Right ventricle myocardium inferior (tissue), 1 donor: Measurements from ENCODE around the gene HPS4. TPM values are rescaled to one million over a fixed set of nuclear protein-coding genes. Genes with fewer than 3 reads are reported as not detected.

Experiments
- ATAC-seq: fragments of 200-7000 bp; cut with Tn5 transposase; one replicate; pipeline ENCODE4 v1.9.1; 2020; ENCODE audit warnings: mild to moderate bottlenecking, moderate library complexity
- DNase-seq: peaks from one replicate; pipeline ENCODE4 v3.0.0; 2021; ENCODE audit errors: missing footprints
- intact Hi-C: fragments of 100-400 bp; cut with DNase I; formaldehyde crosslinking; loops from one replicate; pipeline ENCODE4 v1.11.0; 2022
- total RNA-seq: library from RNA; stranded (reverse); fragmentation: NEBNext Ultra II Directional; extraction: Animal tissue kit (Norgen Biotek cat#: 25700); gene quantifications from one replicate; pipeline ENCODE4 v1.2.1, GENCODE V29; 2021
- donor health status: DM: no; HTN: yes; CAD: no; lungs with severe emphysema.

Gene HPS4
- total RNA-seq, 1 donor from 2014 or later, result 8.5 TPM

DNA sequence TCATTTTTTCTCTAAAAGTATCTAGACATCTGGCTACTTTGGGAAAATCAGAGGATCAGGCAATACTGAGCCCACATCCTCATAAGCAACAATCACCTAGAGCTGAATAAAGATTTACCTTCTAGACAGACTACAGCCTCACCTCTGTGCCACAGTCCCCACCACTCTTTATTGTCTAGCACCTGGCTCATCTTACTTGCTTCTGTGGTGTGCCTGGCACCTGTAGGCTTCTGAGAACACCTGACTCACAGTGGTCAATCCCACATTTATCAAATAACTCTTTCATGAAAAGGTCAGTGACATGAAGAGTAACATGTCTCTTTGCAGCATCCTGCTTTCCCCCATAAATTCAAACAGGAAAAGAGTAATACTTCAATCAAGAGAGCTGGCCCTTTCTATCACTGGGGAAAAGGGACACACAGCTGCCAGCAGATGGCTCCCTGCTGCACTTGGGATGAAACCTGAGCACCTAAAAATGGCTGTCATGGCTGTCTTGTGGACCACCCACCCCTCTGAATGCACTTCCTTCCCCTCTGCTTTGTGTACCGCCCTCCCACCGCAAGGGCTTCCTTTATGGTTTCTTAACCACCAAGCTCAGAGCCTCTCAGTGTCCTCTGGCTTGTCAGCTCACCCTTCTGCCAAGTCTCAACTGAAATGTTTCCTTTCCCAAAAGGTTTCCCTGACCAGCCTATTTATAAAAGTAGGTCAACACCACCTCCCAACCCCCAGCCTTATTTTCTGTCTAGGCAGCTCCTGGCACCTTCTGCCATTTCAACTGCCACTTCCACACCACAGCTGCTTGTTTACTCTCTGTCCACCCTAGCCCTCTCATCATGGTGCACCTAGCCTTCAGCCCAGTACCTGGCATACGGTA, 19.3 kb upstream of the HPS4 start:
- ATAC-seq (peak; percentile 92), DNase-seq (no peak)
- intact Hi-C loops, result loop anchor here (1.0 kb wide), 1 partner anchor 85 kb away; no protein-coding TSS in a partner anchor

DNA sequence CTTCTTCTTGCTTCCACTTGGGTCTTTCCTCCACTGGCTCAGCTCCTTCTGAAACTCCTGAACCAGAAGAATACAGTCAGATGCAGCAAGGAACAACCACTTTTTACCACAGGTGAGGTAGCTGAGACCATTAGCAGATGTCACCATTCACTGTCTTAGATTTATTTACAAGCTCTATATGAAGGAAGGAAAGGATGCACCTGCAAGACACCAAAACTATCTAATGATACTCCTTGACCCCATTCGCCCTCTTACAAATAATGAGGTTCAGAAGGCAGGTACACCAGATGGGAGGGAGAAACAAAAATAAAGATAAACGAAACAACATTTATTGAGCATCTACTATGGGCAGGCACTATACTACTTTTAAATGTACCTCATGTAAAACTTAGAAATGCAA, 18.4 kb upstream of the HPS4 start:
- no peak for DNase-seq
- no peak for ATAC-seq
- intact Hi-C loops, result no loop called here

DNA sequence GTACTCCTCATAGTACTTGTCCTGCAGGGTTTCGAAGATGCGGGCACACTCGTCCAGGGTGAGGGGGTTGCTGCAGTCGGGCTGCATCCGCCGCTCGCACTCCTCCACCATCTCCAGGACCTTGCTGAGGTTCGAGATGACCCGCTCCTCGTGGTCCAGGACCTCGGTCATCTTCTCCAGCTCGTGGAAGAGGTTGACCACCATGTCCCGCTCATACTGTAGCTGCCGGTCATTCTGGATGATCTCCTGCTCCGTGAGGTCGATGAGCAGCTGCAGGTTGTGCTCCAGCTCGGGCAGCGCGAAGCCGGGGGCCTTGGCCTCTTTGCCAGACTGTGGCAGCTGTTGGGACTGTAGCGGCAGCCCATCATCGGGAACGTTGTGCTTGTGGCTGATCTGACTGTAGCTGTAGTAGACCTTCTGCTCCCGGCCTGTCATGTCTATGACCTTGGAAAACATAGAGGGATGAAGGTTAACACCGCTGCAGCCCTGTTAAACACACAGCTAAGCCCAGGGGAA, 15.7 kb upstream of the HPS4 start:
- ATAC-seq (no peak), DNase-seq (no peak)
- intact Hi-C loops, result no loop called here

DNA sequence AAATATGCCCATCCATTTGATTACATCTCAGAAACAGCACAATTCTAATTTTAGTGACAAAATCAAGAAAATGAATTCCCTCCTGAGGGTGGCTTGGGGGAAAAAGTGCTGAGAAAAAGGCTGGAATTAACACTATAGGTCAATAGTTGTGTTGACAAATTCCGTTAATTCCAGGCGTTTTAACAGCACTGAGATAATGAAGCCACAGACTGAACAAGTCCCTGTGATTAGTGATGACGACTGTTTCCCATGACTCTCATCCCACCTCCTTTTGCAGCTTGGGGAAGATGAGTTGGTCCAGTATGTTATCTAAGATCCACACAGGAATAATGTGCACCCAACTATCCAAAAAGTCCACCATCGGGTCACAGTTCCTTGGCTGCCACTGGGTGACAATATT, 12.9 kb upstream of the HPS4 start:
- no peak for DNase-seq
- intact Hi-C loops, result no loop called here
- no peak for ATAC-seq

DNA sequence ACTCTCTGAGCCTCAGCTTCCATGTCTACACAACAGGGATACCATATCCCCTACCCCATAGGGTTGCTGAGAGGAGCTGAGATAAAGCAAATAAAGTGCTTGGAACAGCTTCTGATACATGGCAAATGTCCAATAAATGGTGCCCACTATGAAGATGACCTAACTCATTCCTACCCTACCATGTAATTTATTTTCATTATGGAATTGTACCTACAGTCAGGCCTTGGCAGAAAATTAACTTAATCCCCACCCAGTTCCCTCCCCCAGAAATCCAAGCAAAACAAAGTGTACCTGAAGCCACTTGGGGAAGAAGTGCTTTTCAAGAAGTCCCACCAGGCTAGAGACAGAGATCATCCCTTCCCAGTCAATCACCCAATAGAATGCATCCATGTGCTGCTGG, 10.9 kb upstream of the HPS4 start:
- DNase-seq (no peak), ATAC-seq (no peak)
- intact Hi-C loops, result no loop called here

DNA sequence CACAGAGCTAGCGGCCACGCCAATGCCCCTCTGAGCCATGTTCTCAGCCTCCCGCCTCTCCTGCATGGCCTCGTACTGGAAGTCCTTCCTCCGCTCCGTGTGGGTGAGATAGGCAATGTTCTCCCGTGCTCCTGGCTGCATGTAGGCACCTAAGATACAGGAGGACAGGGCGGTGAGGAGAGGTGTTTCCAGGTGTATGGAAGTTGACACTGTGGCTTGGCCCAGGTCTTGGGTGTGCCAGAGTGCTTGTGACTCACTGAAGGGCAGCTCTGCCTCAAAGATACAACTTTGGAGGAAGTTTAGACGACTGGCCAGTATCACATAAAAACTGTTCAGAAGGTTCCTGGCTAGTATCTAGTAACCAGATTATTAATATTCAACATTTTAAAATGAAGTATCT, 8.6 kb upstream of the HPS4 start:
- DNase-seq, result no peak
- peak; percentile 18 for ATAC-seq
- intact Hi-C loops, result no loop called here

DNA sequence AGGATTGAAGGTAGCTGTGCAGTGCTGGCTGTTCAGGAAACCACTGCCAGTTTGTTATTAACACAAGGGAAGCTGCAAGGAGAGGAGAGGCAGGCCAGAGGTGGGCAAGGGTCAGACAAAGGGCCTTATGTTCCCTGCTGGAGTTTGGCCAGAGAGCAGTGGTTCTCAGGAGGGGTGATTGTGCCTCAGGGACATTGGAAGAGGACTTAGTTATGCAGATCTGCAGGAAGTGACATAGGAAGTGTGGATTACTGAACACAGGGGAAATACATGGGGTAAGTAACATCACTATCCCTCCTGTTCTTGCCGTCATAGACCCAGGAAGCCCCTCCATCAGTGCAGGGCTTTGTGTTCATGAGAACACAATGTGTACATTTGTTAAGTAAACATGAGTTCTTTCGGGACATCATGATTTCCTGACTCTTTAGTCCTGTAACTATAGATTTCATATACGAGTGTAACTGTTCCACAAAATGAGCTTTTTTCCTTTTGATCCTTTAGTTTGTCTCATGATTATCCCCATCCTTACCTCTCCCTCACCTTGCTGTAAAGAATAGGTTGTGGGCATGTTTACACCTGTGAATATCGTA, 6.0 kb upstream of the HPS4 start:
- intact Hi-C loops, result no loop called here
- DNase-seq, result no peak
- no peak for ATAC-seq

DNA sequence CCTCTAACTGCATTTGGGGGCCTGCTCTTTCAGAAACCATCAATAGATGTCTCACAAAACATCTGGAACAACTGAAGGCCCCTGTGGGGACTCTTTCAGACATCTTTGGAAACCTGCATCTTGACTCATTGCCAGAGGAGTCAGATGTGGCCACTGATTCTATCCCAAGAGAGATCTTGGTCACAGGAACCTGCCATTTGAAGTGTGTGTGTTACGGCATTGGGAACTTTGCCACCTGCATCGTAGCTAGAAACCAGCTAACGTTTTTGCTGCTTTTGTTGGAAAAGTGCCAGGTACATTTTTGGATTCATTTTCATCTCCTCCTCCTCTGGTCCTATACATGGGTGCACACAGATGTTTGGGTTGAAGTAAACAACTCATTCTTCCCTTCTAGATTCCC, 4.4 kb upstream of the HPS4 start:
- ATAC-seq (no peak), DNase-seq (no peak)
- intact Hi-C loops, result no loop called here

DNA sequence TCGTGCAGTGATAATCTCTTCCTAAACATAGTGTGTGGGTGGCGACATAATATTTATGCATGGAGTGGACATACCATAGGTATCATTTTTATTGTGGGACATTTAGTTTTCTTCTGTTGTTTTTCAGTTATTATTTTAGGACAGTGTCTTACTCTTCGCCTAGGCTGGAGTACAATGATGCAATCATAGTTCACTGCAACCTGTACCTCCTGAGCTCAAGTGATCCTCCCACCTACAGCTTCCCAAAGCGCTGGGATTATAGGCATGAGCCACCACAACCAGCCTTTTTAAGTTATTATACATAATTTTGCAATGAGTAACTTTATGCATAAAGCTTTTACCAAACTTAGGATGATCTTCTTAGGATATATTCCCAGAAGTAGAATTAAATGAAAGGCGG, 2.8 kb upstream of the HPS4 start:
- ATAC-seq, result no peak
- no peak for DNase-seq
- intact Hi-C loops, result no loop called here

DNA sequence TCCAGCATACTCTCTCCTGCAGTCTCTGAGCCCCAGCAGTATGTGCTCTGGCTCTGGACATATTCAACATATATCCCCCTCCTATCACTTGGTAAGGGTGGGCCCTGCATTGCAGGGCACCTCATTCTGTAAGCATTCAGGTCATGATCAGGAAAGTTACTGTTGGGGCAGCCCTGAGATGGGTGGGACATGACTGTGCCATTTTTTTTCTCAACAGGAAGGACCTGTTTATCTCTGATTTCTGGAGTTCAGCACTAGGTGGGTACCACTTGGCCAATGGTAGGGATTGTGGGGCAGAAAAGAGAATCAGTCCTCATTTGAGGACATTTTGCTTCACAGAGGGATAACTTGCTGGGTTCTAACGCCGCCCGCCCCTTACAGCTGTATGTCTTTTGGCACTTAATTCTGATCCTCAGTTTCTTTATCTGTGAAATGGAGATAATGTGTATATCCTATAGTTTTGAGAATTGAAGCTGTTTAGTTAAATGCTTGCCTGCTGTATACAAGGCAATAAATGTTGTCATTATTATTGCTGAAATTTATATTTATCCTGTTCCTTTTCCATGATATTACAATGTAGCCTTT, 2.3 kb upstream of the HPS4 start:
- ATAC-seq (no peak), DNase-seq (no peak)
- intact Hi-C loops, result no loop called here

DNA sequence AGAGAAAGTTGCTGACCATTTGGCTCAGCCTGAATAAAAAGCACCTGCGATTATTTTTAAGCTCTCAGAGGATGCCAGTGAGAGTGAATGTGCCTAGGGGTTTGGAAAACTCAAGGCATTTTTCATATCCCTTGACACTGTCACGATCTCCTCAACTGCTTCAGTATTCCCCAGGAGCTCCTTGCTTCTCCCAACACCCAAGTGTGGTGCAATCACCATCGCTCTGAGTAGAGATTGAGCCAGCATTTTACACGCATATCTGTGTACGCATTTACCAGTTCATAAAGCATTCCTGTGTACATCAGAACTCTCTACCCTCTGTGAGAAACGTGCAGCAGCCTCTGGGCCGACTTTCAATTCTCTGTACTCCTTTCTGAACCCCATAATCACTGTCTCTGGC, 1.4 kb upstream of the HPS4 start:
- ATAC-seq (no peak), DNase-seq (no peak)
- intact Hi-C loops, result no loop called here

DNA sequence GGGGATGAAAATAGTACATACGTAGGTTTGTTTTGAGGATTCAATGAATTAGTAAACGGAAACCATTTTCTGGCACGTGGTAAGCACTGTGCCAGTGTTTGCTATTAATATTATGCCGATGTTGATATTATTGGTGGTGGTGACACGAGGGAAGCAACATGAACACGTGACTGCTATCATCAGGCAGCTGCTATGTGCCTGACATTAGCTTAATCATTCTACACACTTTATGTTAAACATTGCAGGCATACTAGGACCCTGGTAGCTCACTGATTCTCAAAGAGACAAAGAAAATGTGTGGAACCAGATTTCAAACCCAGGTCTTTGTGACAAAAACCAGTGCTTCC, 750 bp upstream of the HPS4 start:
- intact Hi-C loops, result loop anchor here (5.0 kb wide), 1 partner anchor 108 kb away; the partner anchor contains the start of gene TPST2
- DNase-seq (no peak), ATAC-seq (no peak)

DNA sequence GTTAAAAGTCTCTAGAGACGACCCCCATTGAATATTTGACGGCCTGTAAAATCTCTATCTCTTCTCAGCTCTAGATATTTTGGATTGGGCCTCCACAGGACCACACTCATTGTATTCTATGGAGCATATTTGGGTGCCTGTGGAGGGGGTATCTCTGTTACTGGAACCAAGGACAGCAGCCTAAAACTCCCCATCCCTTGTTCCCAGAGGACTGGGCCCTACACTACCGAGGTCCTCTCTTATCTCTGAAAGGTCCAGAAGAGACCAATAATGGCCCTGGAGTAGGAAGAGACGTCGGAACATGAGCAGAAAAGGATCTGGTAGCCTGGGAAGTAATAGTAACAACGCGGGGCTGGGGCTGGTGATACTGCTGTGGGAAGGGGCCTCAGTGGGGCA, 542 bp downstream of the HPS4 start:
- DNase-seq, result no peak
- peak; percentile 16 for ATAC-seq
- intact Hi-C loops, result loop anchor here (5.0 kb wide), 1 partner anchor 109 kb away; the partner anchor contains the start of gene TPST2

DNA sequence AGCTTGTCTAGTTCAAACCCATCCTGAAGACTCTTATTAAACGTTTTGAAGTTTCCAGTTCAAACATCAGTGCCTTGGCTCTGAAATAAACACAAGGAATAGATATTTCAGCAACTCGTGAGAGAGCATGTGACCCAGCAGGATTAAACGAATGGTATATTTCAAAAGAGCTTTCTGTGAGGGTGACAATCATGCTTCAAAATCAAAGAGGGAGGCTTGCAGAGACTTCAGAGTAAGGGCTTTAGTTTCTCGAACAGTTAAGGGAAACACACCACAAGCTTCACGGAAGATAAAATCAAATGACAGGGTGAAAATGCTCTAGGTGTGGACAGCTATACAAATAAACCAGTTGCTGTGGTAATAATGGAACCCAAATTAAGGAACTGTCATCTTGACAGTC, 1.4 kb downstream of the HPS4 start:
- intact Hi-C loops, result loop anchor here (5.0 kb wide), 1 partner anchor 110 kb away; the partner anchor contains the start of gene TPST2
- DNase-seq (no peak), ATAC-seq (no peak)

DNA sequence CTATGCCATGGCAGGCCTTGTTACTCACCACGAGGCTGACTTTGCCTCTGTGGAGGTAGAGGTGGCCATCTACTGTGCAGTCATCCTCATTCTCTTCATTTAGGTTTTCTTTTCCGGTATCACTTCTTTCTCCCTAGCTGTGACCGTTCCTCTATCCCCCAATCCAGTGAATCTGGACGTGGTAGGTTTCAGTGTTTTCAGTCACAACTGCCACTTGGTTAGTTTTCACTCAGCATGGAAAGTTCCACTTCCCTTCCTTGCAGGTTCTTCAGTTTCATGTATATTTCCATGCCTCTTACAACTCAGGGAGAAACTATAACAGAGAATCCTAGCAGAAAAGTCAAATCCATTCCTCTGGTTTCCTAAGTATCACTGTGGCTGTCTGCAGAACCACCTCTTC, 1.9 kb downstream of the HPS4 start:
- intact Hi-C loops, result loop anchor here (5.0 kb wide), 1 partner anchor 111 kb away; the partner anchor contains the start of gene TPST2
- DNase-seq (no peak), ATAC-seq (no peak)

DNA sequence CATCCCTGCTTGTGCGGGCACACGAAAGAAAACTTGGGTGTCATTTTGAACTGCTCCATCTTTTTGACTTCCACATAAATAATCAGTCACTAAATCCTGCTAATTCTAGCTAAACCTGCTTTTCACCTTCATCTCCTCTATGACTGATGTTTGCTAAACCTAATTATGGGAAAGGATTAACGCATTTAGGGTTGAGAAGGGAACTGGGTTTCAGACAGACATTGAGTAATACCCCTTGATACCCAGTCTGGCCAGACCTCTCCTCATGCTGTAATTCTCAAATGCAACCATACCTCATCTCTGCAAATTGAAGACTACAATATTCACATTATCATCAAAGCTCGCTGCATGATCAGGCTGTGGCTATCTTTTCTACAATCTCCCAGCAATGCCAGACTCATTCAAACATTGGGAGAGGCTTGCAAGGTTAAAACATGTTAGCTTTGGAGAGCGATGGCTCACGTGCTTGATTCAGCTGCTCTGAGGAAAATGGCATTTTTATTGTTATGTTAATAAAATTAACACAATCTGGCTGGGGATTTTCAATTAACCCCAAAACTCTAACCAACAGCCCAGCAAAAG, 2.4 kb downstream of the HPS4 start:
- no peak for DNase-seq
- intact Hi-C loops, result loop anchor here (5.0 kb wide), 1 partner anchor 111 kb away; the partner anchor contains the start of gene TPST2
- no peak for ATAC-seq

DNA sequence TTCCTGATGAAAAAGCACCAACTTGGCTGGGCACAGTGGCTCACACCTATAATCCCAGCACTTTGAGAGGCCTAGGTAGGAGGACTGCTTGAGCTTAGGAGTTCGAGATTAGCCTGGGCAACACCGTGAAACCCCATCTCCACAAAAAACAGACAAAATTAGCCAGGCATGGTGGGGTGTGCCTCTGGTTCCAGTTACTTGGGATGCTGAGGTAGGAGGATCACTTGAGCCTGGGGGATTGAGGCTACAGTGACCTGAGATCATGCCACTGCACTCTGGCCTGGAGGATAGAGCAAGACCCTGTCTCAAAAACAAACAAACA, 3.0 kb downstream of the HPS4 start:
- DNase-seq, result no peak
- no peak for ATAC-seq
- intact Hi-C loops, result loop anchor here (5.0 kb wide), 1 partner anchor 112 kb away; the partner anchor contains the start of gene TPST2

DNA sequence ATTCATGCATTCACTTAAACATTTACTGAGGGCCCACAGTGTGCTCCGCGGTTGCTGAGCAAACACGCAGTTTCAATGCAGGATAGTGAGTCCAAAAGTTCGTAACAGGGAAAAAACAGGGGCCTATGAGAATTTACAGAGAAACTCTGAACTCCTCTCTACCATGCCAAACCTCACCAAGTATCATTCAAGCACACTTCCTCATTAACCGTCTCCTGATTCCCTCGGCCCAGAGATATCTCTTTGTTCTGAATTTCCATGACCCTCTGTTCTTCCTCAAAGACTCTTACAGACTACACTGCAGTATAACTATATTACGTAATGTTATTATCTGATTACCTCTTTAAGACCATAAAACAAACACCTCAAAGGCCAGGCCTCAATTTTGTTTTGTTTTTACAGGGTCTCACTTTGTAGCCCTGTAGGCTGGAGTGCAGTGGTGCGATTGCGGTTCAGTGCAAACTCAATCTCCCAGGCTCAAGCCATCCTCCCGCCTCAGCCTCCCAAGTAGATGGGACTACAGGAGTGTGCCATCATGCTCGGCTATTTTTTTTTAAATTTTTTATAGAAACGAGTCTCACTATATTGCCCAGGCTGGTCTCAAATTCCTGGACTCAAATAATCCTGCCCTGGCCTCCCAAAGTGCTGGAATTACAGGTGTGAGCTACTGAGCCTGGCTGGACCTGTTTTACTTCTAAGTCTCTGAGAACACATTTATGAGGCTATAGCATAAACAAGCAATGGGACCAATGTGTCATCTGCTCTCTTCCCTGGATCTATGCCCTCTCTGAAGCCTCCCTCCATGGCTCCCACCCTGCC, 3.6 kb downstream of the HPS4 start:
- intact Hi-C loops, result loop anchor here (5.0 kb wide), 1 partner anchor 112 kb away; the partner anchor contains the start of gene TPST2
- ATAC-seq, result no peak
- no peak for DNase-seq
